DND-41 (cell line): ENCODE results near the gene KCNQ1OT1.

Experiments
- CTCF ChIP-seq: IDR thresholded peaks from 2 replicates; pipeline ENCODE4 v1.5.1; 2012; ENCODE audit warnings: borderline replicate concordance, low read length, moderate library complexity, mild to moderate bottlenecking; ENCODE audit not compliant: poor library complexity, severe bottlenecking; ENCODE audit errors: extremely low read depth
- EZH2 ChIP-seq: IDR thresholded peaks from 3 replicates; pipeline ENCODE4 v1.6.1; 2012; ENCODE audit warnings: borderline replicate concordance, low read depth, mild to moderate bottlenecking, moderate library complexity, low read length, inconsistent platforms; ENCODE audit not compliant: severe bottlenecking

GRCh38 chr11:2731130-2732125 is 31.6 kb upstream of the KCNQ1OT1 start:
- TF ChIP-seq CTCF: no peak
- TF ChIP-seq EZH2: no peak
